PFSK-1 (cell line): ENCODE measurements around the gene ZNF710.

ENCODE experiments used
- POLR2AphosphoS5 ChIP-seq: IDR thresholded peaks from 2 replicates; pipeline ENCODE4 v1.6.1; 2012; ENCODE audit warnings: low read depth, mild to moderate bottlenecking, control low read depth, low read length, moderate library complexity
- TAF1 ChIP-seq: IDR thresholded peaks from 2 replicates; pipeline ENCODE4 v1.6.1; 2012; ENCODE audit warnings: low read length, control low read depth, borderline replicate concordance; ENCODE audit not compliant: insufficient read depth
- TF ChIP-seq, protein P1 (sequence below), 2 experiments: IDR thresholded peaks; 2 replicates each; pipeline versions ENCODE4 v1.6.1 to v1.8.0; 2011 to 2012; ENCODE audit warnings: low read depth in 2 of 2, low read length in 2 of 2, control low read depth in 1 of 2, inconsistent platforms in 1 of 2, mild to moderate bottlenecking in 1 of 2, moderate library complexity in 1 of 2; ENCODE audit not compliant: insufficient read depth in 1 of 2

DNA sequence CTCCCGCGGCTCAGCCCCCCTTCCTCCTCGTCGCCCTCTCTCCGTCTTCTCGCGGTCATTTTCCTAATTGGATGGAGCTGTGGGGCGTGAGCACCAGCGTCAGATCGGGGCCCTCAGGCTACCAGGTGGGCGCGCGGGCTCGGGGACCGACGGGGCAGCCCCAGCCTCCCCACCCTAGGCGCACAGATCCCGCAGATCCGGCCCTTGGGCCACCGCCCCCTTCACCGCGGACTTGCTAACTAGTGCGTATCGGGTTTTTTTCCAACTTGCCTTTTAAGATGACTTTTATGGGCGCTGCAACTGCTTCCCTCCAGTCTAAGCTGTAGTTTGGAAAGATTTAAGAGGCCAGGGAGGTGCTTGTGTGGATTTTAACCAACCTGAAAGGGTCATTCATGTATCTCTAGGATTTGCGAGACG is 1.3 kb downstream of the ZNF710 start:
- TF ChIP-seq POLR2AphosphoS5 (no peak), TAF1 (no peak)
- TF ChIP-seq, protein P1, sequence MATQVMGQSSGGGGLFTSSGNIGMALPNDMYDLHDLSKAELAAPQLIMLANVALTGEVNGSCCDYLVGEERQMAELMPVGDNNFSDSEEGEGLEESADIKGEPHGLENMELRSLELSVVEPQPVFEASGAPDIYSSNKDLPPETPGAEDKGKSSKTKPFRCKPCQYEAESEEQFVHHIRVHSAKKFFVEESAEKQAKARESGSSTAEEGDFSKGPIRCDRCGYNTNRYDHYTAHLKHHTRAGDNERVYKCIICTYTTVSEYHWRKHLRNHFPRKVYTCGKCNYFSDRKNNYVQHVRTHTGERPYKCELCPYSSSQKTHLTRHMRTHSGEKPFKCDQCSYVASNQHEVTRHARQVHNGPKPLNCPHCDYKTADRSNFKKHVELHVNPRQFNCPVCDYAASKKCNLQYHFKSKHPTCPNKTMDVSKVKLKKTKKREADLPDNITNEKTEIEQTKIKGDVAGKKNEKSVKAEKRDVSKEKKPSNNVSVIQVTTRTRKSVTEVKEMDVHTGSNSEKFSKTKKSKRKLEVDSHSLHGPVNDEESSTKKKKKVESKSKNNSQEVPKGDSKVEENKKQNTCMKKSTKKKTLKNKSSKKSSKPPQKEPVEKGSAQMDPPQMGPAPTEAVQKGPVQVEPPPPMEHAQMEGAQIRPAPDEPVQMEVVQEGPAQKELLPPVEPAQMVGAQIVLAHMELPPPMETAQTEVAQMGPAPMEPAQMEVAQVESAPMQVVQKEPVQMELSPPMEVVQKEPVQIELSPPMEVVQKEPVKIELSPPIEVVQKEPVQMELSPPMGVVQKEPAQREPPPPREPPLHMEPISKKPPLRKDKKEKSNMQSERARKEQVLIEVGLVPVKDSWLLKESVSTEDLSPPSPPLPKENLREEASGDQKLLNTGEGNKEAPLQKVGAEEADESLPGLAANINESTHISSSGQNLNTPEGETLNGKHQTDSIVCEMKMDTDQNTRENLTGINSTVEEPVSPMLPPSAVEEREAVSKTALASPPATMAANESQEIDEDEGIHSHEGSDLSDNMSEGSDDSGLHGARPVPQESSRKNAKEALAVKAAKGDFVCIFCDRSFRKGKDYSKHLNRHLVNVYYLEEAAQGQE (IDR thresholded peaks at IDR 0.05; ENCODE audit: insufficient read depth in 1 of 2, low read depth in 2 of 2, low read length in 2 of 2) = no peak
